Liver (tissue), 3 donors: ENCODE data around the gene GALNT17.

Source experiments
- EGR1 ChIP-seq, 2 donors: IDR thresholded peaks; 2 replicates each; pipeline ENCODE4 v1.6.1; 2016 to 2018; ENCODE audit warnings: antibody characterized with exemption in 2 of 2, low read depth in 2 of 2
- GABPA ChIP-seq, 2 donors: IDR thresholded peaks in 1 of 2; conservative IDR thresholded peaks in 1 of 2; 2 replicates each; pipeline ENCODE4 v1.6.1; 2016; ENCODE audit warnings: antibody characterized with exemption in 2 of 2, mild to moderate bottlenecking in 1 of 2, moderate library complexity in 1 of 2
- JUND ChIP-seq, 2 donors: IDR thresholded peaks; 2 replicates each; pipeline ENCODE4 v1.6.1; 2016; ENCODE audit warnings: antibody characterized with exemption in 2 of 2
- NR2F2 ChIP-seq: IDR thresholded peaks from 2 replicates; pipeline ENCODE4 v1.6.1; 2016; ENCODE audit warnings: antibody characterized with exemption
- RAD21 ChIP-seq, 2 donors: IDR thresholded peaks; 2 replicates each; pipeline ENCODE4 v1.6.1; 2016; ENCODE audit warnings: antibody characterized with exemption in 2 of 2, mild to moderate bottlenecking in 2 of 2
- REST ChIP-seq: IDR thresholded peaks from 2 replicates; pipeline ENCODE4 v1.6.1; 2016; ENCODE audit warnings: antibody characterized with exemption, mild to moderate bottlenecking
- RXRA ChIP-seq, 2 donors: IDR thresholded peaks; 2 replicates each; pipeline ENCODE4 v1.6.1; 2017 to 2018; ENCODE audit warnings: antibody characterized with exemption in 2 of 2, mild to moderate bottlenecking in 1 of 2
- SP1 ChIP-seq: IDR thresholded peaks from 2 replicates; pipeline ENCODE4 v1.6.1; 2018; ENCODE audit warnings: antibody characterized with exemption, mild to moderate bottlenecking
- YY1 ChIP-seq: IDR thresholded peaks from 2 replicates; pipeline ENCODE4 v1.6.1; 2016; ENCODE audit warnings: antibody characterized with exemption, mild to moderate bottlenecking
- ZBTB33 ChIP-seq: IDR thresholded peaks from 2 replicates; pipeline ENCODE4 v1.6.1; 2016; ENCODE audit warnings: antibody characterized with exemption
- TF ChIP-seq, protein P1 (sequence below): fragments of 150-350 bp; IDR thresholded peaks from 2 replicates; pipeline ENCODE4 v1.5.1; 2017; ENCODE audit warnings: improper control_type of control experiment, low read depth, low read length; ENCODE audit not compliant: missing input control
- donor health status: healthy.
- donor health status: healthy.

DNA sequence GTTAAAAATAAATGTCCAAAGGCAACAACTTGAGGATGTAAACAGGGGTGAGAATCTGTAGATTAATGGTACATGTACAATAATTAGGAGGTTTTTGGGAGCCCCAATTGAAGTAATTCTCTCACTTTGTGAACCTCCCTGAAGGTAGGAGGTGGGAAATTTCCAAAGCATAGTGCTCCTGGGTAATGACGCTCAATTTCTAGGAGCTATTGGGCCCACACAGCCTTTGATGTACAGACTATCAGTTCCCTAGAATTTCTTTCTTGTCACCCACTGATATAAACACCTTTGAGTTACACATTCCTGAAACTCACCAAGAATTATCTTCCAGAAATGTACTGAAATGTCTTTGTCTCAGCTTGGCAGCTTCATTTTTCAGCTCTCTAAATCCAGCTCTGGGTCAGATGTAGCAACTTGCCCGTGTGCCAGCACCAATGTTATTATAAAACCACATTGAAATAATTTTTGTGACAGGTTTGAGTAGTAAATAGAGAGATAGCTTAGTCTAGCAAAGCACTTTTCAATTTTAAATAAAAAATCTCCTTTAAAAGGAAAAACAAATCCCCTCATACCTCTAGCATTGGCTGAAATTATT lies 36.6 kb upstream of the GALNT17 start:
- TF ChIP-seq, protein P1, sequence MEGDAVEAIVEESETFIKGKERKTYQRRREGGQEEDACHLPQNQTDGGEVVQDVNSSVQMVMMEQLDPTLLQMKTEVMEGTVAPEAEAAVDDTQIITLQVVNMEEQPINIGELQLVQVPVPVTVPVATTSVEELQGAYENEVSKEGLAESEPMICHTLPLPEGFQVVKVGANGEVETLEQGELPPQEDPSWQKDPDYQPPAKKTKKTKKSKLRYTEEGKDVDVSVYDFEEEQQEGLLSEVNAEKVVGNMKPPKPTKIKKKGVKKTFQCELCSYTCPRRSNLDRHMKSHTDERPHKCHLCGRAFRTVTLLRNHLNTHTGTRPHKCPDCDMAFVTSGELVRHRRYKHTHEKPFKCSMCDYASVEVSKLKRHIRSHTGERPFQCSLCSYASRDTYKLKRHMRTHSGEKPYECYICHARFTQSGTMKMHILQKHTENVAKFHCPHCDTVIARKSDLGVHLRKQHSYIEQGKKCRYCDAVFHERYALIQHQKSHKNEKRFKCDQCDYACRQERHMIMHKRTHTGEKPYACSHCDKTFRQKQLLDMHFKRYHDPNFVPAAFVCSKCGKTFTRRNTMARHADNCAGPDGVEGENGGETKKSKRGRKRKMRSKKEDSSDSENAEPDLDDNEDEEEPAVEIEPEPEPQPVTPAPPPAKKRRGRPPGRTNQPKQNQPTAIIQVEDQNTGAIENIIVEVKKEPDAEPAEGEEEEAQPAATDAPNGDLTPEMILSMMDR = no peak
- TF ChIP-seq REST = no peak
- TF ChIP-seq RXRA (IDR thresholded peaks at IDR 0.05) = no peak
- TF ChIP-seq NR2F2 = no peak
- no peak for TF ChIP-seq RAD21 (IDR thresholded peaks at IDR 0.05)
- no peak for TF ChIP-seq EGR1 (IDR thresholded peaks at IDR 0.05; ENCODE audit: low read depth in 2 of 2)
- no peak for TF ChIP-seq SP1
- TF ChIP-seq YY1 = no peak
- no peak for TF ChIP-seq JUND (IDR thresholded peaks at IDR 0.05)
- no peak for TF ChIP-seq ZBTB33
- TF ChIP-seq GABPA (IDR thresholded peaks at IDR 0.05 in 1 of 2, conservative IDR thresholded peaks at IDR 0.05 in 1 of 2) = no peak
